Measurements from ENCODE around the gene SHBG. TPM values are rescaled to one million over a fixed set of nuclear protein-coding genes. Genes with fewer than 3 reads are reported as not detected.
A peak's percentile ranks its signal among the peaks of the same experiment; 100 is the strongest.
"Not testable (repeated sequence)": the region's sequence is repeated elsewhere in the genome, so short reads cannot be mapped to it uniquely, and the experiment has no call there.

SHBG gene
- total RNA-seq = not detected

- FAIRE-seq (no peak), DNase-seq (ENCODE audit: low spot score in 2 of 2) (no peak)
Measured at GRCh38 chr17:7629939-7630571, at the start of gene SHBG. TSS of gene SHBG (plus strand) at chr17:7630135. CDS start at chr17:7630173, 38 bp downstream.

- FAIRE-seq = no peak
Measured at GRCh38 chr17:7580604-7581575, 49.0 kb upstream of the SHBG start.

GRCh38 chr17:7582396-7583252 lies 47.3 kb upstream of the SHBG start:
- no peak for FAIRE-seq
- DNase-seq (ENCODE audit: low spot score in 2 of 2) = no peak

More at GRCh38 chr17:7580604-7581575, 49.0 kb upstream of the SHBG start:
- no peak for DNase-seq (ENCODE audit: low spot score in 2 of 2)

- FAIRE-seq = no peak
- DNase-seq (ENCODE audit: low spot score in 2 of 2) = peak; percentile 87 to 89
Measured at GRCh38 chr17:7583253-7584109, 46.5 kb upstream of the SHBG start, which contains the start of gene MPDU1. TSS of gene MPDU1 (plus strand) at chr17:7583852. CDS start at chr17:7583863, 11 bp downstream.

GRCh38 chr17:7586673-7587419 lies 43.1 kb upstream of the SHBG start:
- FAIRE-seq (no peak), DNase-seq (ENCODE audit: low spot score in 2 of 2) (no peak)

- DNase-seq (ENCODE audit: low spot score in 2 of 2) (no peak), FAIRE-seq (no peak)
Measured at GRCh38 chr17:7587420-7588151, 42.3 kb upstream of the SHBG start.

GRCh38 chr17:7588553-7589203 lies 41.3 kb upstream of the SHBG start:
- peak in 1 of 2 donors; percentile 57 for DNase-seq (ENCODE audit: low spot score in 2 of 2)
- no peak for FAIRE-seq

GRCh38 chr17:7589204-7589868 lies 40.6 kb upstream of the SHBG start:
- peak; percentile 88 to 96 for DNase-seq (ENCODE audit: low spot score in 2 of 2)
- FAIRE-seq = no peak

- no peak for DNase-seq (ENCODE audit: low spot score in 2 of 2)
- FAIRE-seq = no peak
Measured at GRCh38 chr17:7589891-7590691, 39.8 kb upstream of the SHBG start, which contains the start of gene SOX15. TSS of gene SOX15 (minus strand) at chr17:7590094. CDS start at chr17:7589676, 418 bp downstream.

GRCh38 chr17:7590743-7591142 lies 39.2 kb upstream of the SHBG start:
- FAIRE-seq (no peak), DNase-seq (ENCODE audit: low spot score in 2 of 2) (no peak)

GRCh38 chr17:7591596-7591995 lies 38.3 kb upstream of the SHBG start:
- FAIRE-seq (no peak), DNase-seq (ENCODE audit: low spot score in 2 of 2) (no peak)

- DNase-seq (ENCODE audit: low spot score in 2 of 2) (no peak), FAIRE-seq (no peak)
Measured at GRCh38 chr17:7592422-7593021, 37.4 kb upstream of the SHBG start.

- FAIRE-seq (no peak), DNase-seq (ENCODE audit: low spot score in 2 of 2) (no peak)
Measured at GRCh38 chr17:7593296-7593695, 36.6 kb upstream of the SHBG start.

- not testable (repeated sequence) for DNase-seq (ENCODE audit: low spot score in 2 of 2); FAIRE-seq
Measured at GRCh38 chr17:7597561-7597960, 32.4 kb upstream of the SHBG start.

- DNase-seq (ENCODE audit: low spot score in 2 of 2) (no peak), FAIRE-seq (no peak)
Measured at GRCh38 chr17:7606280-7606679, 23.7 kb upstream of the SHBG start.

- FAIRE-seq (no peak), DNase-seq (ENCODE audit: low spot score in 2 of 2) (no peak)
Measured at GRCh38 chr17:7610641-7611040, 19.3 kb upstream of the SHBG start.
